IMR-90 (cell line): ENCODE results near the gene MPG. TPM values are rescaled to one million over a fixed set of nuclear protein-coding genes. Genes with fewer than 3 reads are reported as not detected.

Experiments used
- ATAC-seq: fragments of 200-7000 bp; cut with Tn5 transposase; 2 replicates; pipeline ENCODE4 v1.9.1; 2020; ENCODE audit warnings: low read depth, mild to moderate bottlenecking, moderate library complexity
- BruUV-seq: library from RNA; stranded (reverse); fragments of 400-500 nt; replicated peaks from 2 replicates; lab custom pipeline; 2021; lab: Mats Ljungman, UMichigan
- CTCF ChIA-PET: fragments of 300-600 bp; formaldehyde crosslinking; extraction: SDS; loops from one replicate; lab custom pipeline; 2021; ENCODE audit warnings: antibody characterized with exemption; lab: Yijun Ruan, JAX
- POLR2A ChIA-PET: fragments of 300-600 bp; sonication (Branson Sonifier 250); formaldehyde crosslinking; loops from one replicate; lab custom pipeline; 2022; ENCODE audit warnings: antibody characterized with exemption; ENCODE audit not compliant: unreplicated experiment; lab: Charles Lee
- DNase-seq: peaks from one replicate; pipeline ENCODE4 v3.0.0; 2013
- H2AFZ ChIP-seq: replicated peaks from 2 replicates; pipeline ENCODE3; 2013; ENCODE audit warnings: low read length, mild to moderate bottlenecking; ENCODE audit not compliant: poor library complexity
- H2AK5ac ChIP-seq: 2 replicates; pipeline ENCODE4 v1.6.1; 2013; ENCODE audit warnings: low read depth, low read length, inconsistent platforms
- H2AK9ac ChIP-seq: replicated peaks from 2 replicates; pipeline ENCODE3; 2013; ENCODE audit warnings: mild to moderate bottlenecking, low read depth, low read length, moderate library complexity; ENCODE audit not compliant: poor library complexity
- H2BK120ac ChIP-seq: 2 replicates; pipeline ENCODE4 v1.6.1; 2013; ENCODE audit warnings: low read depth, low read length, inconsistent platforms
- H2BK15ac ChIP-seq: 3 replicates; pipeline ENCODE4 v1.6.1; 2013; ENCODE audit warnings: low read depth, low read length, inconsistent platforms
- H2BK20ac ChIP-seq: 2 replicates; pipeline ENCODE4 v1.6.1; 2013; ENCODE audit warnings: low read depth, mild to moderate bottlenecking, inconsistent platforms, low read length, moderate library complexity
- H2BK5ac ChIP-seq: 2 replicates; pipeline ENCODE4 v1.6.1; 2013; ENCODE audit warnings: mild to moderate bottlenecking, low read depth, low read length, inconsistent platforms; ENCODE audit not compliant: poor library complexity, severe bottlenecking
- H3K14ac ChIP-seq: replicated peaks from 2 replicates; pipeline ENCODE4 v1.6.1; 2013; ENCODE audit warnings: low read depth, low read length, inconsistent platforms
- H3K18ac ChIP-seq: 2 replicates; pipeline ENCODE4 v1.6.1; 2013; ENCODE audit warnings: low read depth, low read length, control low read depth
- H3K23ac ChIP-seq: 2 replicates; pipeline ENCODE4 v1.6.1; 2013; ENCODE audit warnings: low read depth, low read length, inconsistent platforms
- H3K27ac ChIP-seq: 2 replicates; pipeline ENCODE4 v1.5.1; 2013; ENCODE audit warnings: mild to moderate bottlenecking, control low read depth, low read length; ENCODE audit not compliant: insufficient read depth
- H3K27me3 ChIP-seq: 2 replicates; pipeline ENCODE4 v1.6.1; 2013; ENCODE audit warnings: low read length; ENCODE audit not compliant: control insufficient read depth, insufficient read depth
- H3K36me3 ChIP-seq: 2 replicates; pipeline ENCODE4 v1.6.1; 2013; ENCODE audit warnings: low read length, mixed read lengths; ENCODE audit not compliant: control insufficient read depth, insufficient read depth
- H3K4ac ChIP-seq: 2 replicates; pipeline ENCODE4 v1.6.1; 2013; ENCODE audit warnings: low read depth, low read length, inconsistent platforms
- H3K4me1 ChIP-seq: 2 replicates; pipeline ENCODE4 v1.6.1; 2013; ENCODE audit warnings: low read length, mixed read lengths; ENCODE audit not compliant: control insufficient read depth, insufficient read depth
- H3K4me2 ChIP-seq: 2 replicates; pipeline ENCODE4 v1.6.1; 2013; ENCODE audit warnings: low read depth, mild to moderate bottlenecking, control low read depth, low read length, moderate library complexity
- H3K4me3 ChIP-seq: 2 replicates; pipeline ENCODE4 v1.5.1; 2013; ENCODE audit warnings: low read depth, mild to moderate bottlenecking, control low read depth, low read length, moderate library complexity; ENCODE audit not compliant: insufficient read depth
- H3K56ac ChIP-seq: 2 replicates; pipeline ENCODE4 v1.6.1; 2013; ENCODE audit warnings: low read length, inconsistent platforms; ENCODE audit not compliant: insufficient read depth; ENCODE audit errors: extremely low read depth
- H3K79me1 ChIP-seq, 2 experiments: 2 replicates each; pipeline ENCODE4 v1.6.1; 2013; ENCODE audit warnings: low read length in 2 of 2, inconsistent platforms in 1 of 2, low read depth in 1 of 2
- H3K9ac ChIP-seq: 2 replicates; pipeline ENCODE4 v1.6.1; 2013; ENCODE audit warnings: low read depth, low read length, control low read depth
- H3K9me1 ChIP-seq: 2 replicates; pipeline ENCODE4 v1.6.1; 2013; ENCODE audit warnings: low read length, inconsistent platforms; ENCODE audit not compliant: insufficient read depth
- H3K9me3 ChIP-seq: 2 replicates; pipeline ENCODE4 v1.6.1; 2013; ENCODE audit warnings: low read length; ENCODE audit not compliant: control insufficient read depth, insufficient read depth
- H4K20me1 ChIP-seq: 2 replicates; pipeline ENCODE4 v1.6.1; 2013; ENCODE audit warnings: low read length, inconsistent platforms; ENCODE audit not compliant: insufficient read depth
- H4K5ac ChIP-seq: 2 replicates; pipeline ENCODE4 v1.6.1; 2013; ENCODE audit warnings: mild to moderate bottlenecking, low read depth, low read length, control low read depth
- H4K8ac ChIP-seq, 2 experiments: 2 replicates each; pipeline ENCODE4 v1.6.1; 2013; ENCODE audit warnings: low read depth in 2 of 2, low read length in 2 of 2, control low read depth in 1 of 2, inconsistent platforms in 1 of 2
- H4K91ac ChIP-seq: 2 replicates; pipeline ENCODE4 v1.6.1; 2013; ENCODE audit warnings: low read depth, low read length, inconsistent platforms; ENCODE audit not compliant: insufficient read depth
- BHLHE40 ChIP-seq: fragments of 150-350 bp; IDR thresholded peaks from 2 replicates; pipeline ENCODE4 v1.6.1; 2016; ENCODE audit warnings: mild to moderate bottlenecking, low read depth, low read length
- ELK1 ChIP-seq: fragments of 150-350 bp; IDR thresholded peaks from 2 replicates; pipeline ENCODE4 v1.6.1; 2016; ENCODE audit warnings: low read depth, mild to moderate bottlenecking, low read length, moderate library complexity, borderline replicate concordance
- MAFK ChIP-seq: IDR thresholded peaks from 2 replicates; pipeline ENCODE4 v1.6.1; 2012; ENCODE audit warnings: low read depth, low read length, improper control_type of control experiment
- POLR2A ChIP-seq: IDR thresholded peaks from 2 replicates; pipeline ENCODE4 v1.6.1; 2012; ENCODE audit warnings: mild to moderate bottlenecking, low read depth, low read length
- RAD21 ChIP-seq: IDR thresholded peaks from 2 replicates; pipeline ENCODE4 v1.6.1; 2012; ENCODE audit warnings: low read length, improper control_type of control experiment
- RCOR1 ChIP-seq: IDR thresholded peaks from 2 replicates; pipeline ENCODE4 v1.6.1; 2012; ENCODE audit warnings: mild to moderate bottlenecking, low read length, improper control_type of control experiment; ENCODE audit not compliant: insufficient replicate concordance
- SMC3 ChIP-seq: fragments of 150-350 bp; IDR thresholded peaks from 2 replicates; pipeline ENCODE4 v1.6.1; 2016; ENCODE audit warnings: low read depth, mild to moderate bottlenecking, antibody characterized with exemption, low read length, moderate library complexity
- WGBS, 2 experiments: methylation state at CpG; one replicate each; pipeline versions ENCODE4 v1.1.5 to v1.1.7; 2013; ENCODE audit warnings: missing lambda C conversion rate in 2 of 2; ENCODE audit not compliant: insufficient read length in 1 of 2; ENCODE audit errors: extremely low coverage in 2 of 2; 5-methylcytosine and 5-hydroxymethylcytosine counted together
- dilution Hi-C: fragments of 300-500 bp; cut with HindIII; formaldehyde crosslinking; loops from one replicate; pipeline ENCODE4 v1.14.3; 2018; ENCODE audit warnings: low sequenced_read_pairs; ENCODE audit not compliant: unreplicated experiment
- in situ Hi-C: fragments of 300-500 bp; cut with MboI; formaldehyde crosslinking; loops from 3 replicates; pipeline ENCODE4 v1.14.3; 2019; ENCODE audit warnings: low sequenced_read_pairs, inconsistent platforms, mixed read lengths
- intact Hi-C: fragments of 100-400 bp; cut with micrococcal nuclease; formaldehyde crosslinking; loops from 2 replicates; pipeline ENCODE4 v1.10.0; 2022
- polyA plus RNA-seq, 3 experiments: library from polyadenylated mRNA; depleted of rRNA; stranded (reverse); fragments of >200 nt; gene quantifications; 2 replicates each; pipeline ENCODE4 v1.2.3, GENCODE V29; 2012; ENCODE audit warnings: low replicate concordance in 1 of 3
- total RNA-seq: library from RNA; depleted of rRNA; stranded (reverse); fragments of >200 nt; gene quantifications from 2 replicates; pipeline ENCODE4 v1.2.3, GENCODE V29; 2012
- TF ChIP-seq, protein P1 (sequence below): conservative IDR thresholded peaks from 2 replicates; pipeline ENCODE4 v1.5.1; 2012; ENCODE audit warnings: mild to moderate bottlenecking, low read depth, low read length, improper control_type of control experiment

Gene MPG
- total and polyA plus RNA-seq, 2 of the 4 experiments (the other 2 are of a cell fraction), result 66.7 to 135 TPM

DNA sequence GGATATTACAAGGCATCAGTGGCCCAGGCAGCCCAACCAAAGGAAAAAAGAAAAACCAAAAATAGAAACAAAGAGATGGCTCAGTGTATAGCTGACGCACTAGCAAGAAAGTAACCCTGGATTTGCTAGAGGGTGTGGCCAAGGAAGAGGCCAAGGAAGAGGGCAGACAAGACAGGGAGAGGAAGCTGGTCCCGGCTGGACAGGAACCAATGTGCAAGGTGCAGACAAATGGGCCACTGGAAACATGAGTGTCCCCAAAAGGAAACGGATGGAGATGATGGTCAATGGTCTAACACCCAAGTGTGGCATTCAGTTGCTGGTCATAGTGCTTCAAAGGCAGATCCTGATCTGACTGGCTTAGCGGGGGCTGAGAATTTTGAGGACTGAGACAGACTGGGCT, 35.3 kb upstream of the MPG start:
- Histone ChIP-seq H2AK5ac (no peak overlapping the region), H3K27ac (no peak overlapping the region), H3K9me3 (no peaks in the 10 kb centered on the region), H3K4me3 (no peak overlapping the region), H3K4me2 (no peak overlapping the region), H2BK5ac (no peak overlapping the region), H3K79me1 (peaks cover 4 to 10% of the 10 kb centered on the region in 2 experiments; a peak in 3 of 4 replicates), H2AK9ac (no peak overlapping the region), H3K18ac (no peak overlapping the region), H3K4me1 (peaks cover 5% of the 10 kb centered on the region; the same call in 1 of the 2 replicates), H4K20me1 (peaks cover 3% of the 10 kb centered on the region; the same call in 1 of the 2 replicates), H3K14ac (no peak overlapping the region), H4K8ac (no peak overlapping the region), H3K36me3 (peaks cover 15% of the 10 kb centered on the region), H2BK20ac (no peak overlapping the region), H2BK15ac (no peak overlapping the region), H2BK120ac (no peak overlapping the region), H3K9ac (no peak overlapping the region), H3K23ac (no peak overlapping the region), H3K56ac (no peak overlapping the region), H3K9me1 (no peaks in the 10 kb centered on the region; the same call in 1 of the 2 replicates), H4K91ac (no peak overlapping the region), H3K4ac (no peak overlapping the region), H2AFZ (no peak overlapping the region), H3K27me3 (no peaks in the 10 kb centered on the region), H4K5ac (no peak overlapping the region)
- ChIA-PET CTCF (no interaction called here), POLR2A (no interaction called here)
- 96% methylated on average over 3 of the region's 4 CpGs; no CpG with 5 or more reads in 1 of the 2 experiments for WGBS, 2 experiments
- intact Hi-C loops (no loop called here), dilution Hi-C loops (no loop called here), in situ Hi-C loops (no loop called here)
- no TSS peak for BruUV-seq
- DNase-seq (no peak), ATAC-seq (no peak)
- TF ChIP-seq MAFK, result no peak
- TF ChIP-seq RCOR1, result no peak
- TF ChIP-seq POLR2A, result no peak
- no peak for TF ChIP-seq ELK1
- TF ChIP-seq RAD21, result no peak
- TF ChIP-seq SMC3, result no peak
- TF ChIP-seq, protein P1, sequence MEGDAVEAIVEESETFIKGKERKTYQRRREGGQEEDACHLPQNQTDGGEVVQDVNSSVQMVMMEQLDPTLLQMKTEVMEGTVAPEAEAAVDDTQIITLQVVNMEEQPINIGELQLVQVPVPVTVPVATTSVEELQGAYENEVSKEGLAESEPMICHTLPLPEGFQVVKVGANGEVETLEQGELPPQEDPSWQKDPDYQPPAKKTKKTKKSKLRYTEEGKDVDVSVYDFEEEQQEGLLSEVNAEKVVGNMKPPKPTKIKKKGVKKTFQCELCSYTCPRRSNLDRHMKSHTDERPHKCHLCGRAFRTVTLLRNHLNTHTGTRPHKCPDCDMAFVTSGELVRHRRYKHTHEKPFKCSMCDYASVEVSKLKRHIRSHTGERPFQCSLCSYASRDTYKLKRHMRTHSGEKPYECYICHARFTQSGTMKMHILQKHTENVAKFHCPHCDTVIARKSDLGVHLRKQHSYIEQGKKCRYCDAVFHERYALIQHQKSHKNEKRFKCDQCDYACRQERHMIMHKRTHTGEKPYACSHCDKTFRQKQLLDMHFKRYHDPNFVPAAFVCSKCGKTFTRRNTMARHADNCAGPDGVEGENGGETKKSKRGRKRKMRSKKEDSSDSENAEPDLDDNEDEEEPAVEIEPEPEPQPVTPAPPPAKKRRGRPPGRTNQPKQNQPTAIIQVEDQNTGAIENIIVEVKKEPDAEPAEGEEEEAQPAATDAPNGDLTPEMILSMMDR, result no peak
- no peak for TF ChIP-seq BHLHE40
